ENCODE measurements around the gene TULP4.
A peak's percentile ranks its signal among the peaks of the same experiment; 100 is the strongest.

TULP4 gene

DNA sequence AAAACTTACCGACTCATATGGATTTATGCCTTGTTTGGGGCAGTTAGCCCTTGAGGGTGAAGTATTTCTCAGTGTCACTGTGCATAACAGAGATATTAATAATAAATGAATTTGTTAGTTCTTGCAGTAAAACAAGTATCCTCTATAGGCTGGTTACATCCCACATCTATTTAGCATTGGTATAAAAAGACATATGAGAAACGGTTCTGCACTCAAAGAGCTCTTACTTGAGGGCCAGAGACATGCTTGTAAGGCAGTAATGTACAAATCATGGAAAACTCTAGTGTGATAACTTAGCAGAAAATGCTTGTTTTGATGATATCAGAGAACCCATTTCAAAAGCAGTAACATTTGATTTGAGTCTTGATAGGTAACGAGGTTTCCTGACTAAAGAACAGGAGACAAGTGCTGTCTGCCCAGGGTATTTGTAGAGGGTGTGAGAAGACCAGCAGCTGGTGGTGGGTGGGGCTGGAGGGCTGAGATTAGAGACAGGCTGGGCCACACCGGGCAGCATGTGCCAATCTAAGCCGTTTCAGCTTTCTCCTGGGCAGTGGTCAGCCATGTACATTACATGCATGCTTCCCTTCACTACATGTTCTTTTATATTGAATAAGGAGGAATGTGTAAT, 46.3 kb downstream of the TULP4 start:
- DNase-seq (ENCODE audit: low read depth, low spot score), result no peak

DNA sequence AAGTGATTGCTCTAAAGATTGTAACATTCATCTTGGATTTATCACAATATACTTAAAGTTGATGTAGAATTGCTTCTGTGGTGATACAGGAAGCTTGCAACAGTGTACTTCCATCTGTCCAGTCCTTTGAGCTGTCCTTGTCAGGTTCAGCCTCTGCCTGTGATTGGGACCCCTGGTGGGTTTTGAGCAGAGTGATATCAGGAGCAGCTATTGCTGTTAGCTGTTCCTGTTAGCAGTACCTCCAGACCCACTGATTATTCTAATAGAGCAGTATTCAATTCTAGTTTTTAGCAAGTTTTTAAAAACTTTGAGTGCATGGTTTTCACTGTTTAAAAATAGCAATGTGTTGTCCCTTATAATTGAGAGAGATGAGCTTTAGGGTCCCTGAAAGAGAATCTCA, 48.8 kb downstream of the TULP4 start:
- DNase-seq (ENCODE audit: low read depth, low spot score), result no peak

DNA sequence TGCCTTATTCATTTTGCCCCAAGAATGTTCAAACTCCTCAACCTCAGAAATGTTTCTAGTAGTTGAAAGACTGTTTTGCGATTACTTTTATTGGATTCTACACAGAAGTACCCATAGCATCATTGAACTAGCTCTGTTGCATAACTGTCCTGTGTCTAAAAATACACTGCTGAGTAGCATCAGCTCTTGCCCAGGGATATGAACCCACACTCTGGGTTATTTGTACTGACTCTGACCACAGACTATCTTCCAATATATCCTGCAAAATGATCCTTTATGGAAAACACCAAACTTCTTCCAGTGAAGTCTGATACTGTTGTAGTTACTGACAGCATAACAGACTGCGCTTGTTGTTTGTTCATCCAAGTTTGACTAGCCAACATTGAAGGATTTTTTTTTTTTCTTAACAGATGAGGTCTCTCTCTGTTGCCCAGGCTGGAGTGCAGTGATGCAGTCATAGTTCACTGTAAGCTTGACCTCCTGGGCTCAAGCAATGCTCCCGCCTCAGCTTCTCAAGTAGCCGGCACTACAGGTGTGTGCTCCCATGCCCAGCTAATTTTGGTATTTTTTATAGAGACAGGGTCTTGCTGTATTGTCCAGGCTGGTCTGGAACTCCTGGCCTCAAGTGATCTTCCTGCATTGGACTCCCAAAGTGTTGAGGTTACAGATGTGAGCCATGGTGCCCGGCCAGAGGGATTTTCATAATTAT, 49.9 kb downstream of the TULP4 start:
- DNase-seq (ENCODE audit: low read depth, low spot score), result no peak

DNA sequence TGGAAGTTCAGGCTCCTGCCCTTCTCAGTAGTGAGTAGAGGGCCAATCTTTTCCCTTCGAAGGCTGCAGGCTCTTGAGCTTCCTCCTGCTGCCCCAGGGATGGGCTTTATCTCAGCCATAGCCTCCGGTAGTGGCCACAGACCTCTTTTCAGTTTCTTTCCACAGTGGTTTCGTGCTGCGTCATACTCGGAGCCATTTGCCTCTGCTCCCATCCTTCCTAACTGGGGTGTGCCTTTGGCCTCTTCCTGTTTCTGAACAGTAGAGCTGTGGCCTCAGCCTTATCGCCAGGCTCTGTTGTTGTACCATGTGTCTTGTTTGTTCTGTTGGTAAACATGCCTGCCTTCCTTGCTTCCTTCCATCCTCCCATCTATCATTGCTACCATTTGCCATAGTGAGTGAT, 54.1 kb downstream of the TULP4 start:
- DNase-seq (ENCODE audit: low read depth, low spot score), result no peak

- no peak for DNase-seq (ENCODE audit: low read depth, low spot score)
Measured at GRCh38 chr6:158367816-158368215, 55.6 kb downstream of the TULP4 start.

- DNase-seq (ENCODE audit: low read depth, low spot score), result no peak
Measured at GRCh38 chr6:158369241-158369640, 57.0 kb downstream of the TULP4 start.

DNA sequence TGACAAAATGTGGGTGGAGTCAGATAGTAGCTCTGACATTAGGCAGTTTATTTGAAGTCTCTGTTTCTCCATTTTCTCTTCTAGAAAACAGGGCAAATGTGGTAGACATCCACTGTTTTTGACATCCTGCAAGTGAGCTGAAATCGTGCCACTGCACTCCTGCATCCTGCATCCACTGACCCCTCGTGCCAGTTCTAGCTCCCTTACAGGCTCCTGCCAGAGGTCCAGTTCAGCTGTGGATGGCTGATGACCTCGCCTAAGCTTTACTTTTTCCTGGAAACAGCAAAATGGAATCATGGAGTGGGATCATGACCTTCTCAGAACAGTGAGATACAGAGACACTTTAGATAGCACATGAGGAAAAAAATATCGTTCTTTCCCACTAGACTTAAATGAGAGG, 58.5 kb downstream of the TULP4 start:
- DNase-seq (ENCODE audit: low read depth, low spot score), result no peak

GRCh38 chr6:158371261-158371660, 59.0 kb downstream of the TULP4 start:
- DNase-seq (ENCODE audit: low read depth, low spot score), result no peak

DNA sequence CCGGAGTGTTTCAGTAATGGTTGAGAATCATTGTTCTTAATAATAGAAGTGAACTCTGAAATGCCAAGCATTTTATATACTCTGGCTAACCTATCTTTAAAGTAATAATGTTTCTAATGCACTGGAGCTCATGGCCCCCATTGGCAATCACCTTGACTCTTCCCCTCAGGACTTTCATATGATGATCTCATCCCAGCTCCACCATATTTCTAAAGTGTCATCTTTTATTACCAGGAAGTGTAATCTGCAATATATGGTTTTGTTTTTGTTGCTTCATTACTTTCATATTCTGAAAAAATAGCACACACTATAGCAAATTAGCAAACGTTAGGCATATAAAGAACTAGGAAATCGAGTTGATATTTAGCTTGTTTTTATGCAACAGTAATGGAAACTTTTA, 60.3 kb downstream of the TULP4 start:
- no peak for DNase-seq (ENCODE audit: low read depth, low spot score)

DNA sequence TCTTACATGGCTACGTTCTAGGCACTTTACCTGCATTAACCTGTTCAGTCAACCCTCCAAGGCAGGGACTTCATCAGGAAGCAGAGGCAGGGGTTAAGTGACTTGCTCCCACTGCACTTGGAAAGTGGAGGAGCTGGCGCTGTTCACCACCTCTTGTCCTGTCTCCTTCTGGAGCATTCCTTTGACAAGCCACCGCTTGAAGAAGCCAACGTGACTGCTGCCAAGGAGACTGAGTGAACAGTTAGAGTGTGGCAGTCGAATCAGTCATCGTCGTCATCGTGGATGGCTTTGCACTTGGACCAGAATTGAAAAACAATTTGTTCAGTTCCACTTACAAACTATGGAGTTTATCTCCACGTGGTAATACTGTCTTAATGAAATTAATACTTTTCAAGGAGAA, 60.9 kb downstream of the TULP4 start:
- no peak for DNase-seq (ENCODE audit: low read depth, low spot score)

- DNase-seq (ENCODE audit: low read depth, low spot score), result no peak
Measured at GRCh38 chr6:158374020-158374419, 61.8 kb downstream of the TULP4 start.

DNA sequence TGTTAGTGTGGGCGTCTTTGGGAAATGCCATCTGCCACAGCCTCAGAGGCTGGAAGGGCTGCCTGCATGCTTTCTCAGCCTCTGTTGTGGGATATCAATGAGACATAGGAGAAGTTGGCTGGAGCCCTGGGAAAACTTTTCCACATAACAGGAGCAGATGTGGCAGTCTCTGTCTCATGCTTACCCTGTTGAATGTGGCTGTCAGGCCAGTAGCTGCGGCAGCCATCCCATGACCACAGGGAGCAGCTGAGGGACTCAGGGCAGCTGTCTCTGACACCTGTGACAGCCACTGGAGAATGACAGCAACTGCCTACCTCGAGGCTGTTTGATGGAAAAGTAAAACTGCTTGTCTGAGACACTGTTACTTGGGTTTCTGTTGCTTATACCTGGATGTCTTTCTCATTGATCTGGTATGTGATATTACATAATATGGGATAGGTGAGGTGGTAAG, 64.4 kb downstream of the TULP4 start:
- no peak for DNase-seq (ENCODE audit: low read depth, low spot score)

DNA sequence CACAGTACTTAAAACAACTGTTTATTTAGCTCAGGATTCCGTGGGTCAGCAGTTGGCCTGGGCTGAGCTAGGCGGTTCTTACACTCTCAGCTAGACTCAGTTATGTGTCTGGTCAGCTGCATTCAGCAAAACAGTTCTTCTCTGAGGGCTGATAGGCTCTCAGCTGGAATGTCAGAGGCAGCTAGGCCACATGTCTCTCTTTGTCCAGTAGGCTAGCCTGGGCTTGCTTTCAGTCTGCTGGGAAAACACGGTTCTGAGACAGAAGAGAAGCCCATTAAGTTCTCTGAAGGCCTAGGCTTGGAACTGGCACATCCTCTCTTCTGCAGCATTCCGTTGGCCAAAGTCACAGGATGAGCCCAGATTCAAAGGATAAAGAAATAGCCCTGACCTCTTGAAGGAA, 65.6 kb downstream of the TULP4 start:
- DNase-seq (ENCODE audit: low read depth, low spot score), result peak; percentile 47

GRCh38 chr6:158379336-158379735, 67.1 kb downstream of the TULP4 start:
- no peak for DNase-seq (ENCODE audit: low read depth, low spot score)

GRCh38 chr6:158381214-158381613, 68.9 kb downstream of the TULP4 start:
- no peak for DNase-seq (ENCODE audit: low read depth, low spot score)

- no peak for DNase-seq (ENCODE audit: low read depth, low spot score)
Measured at GRCh38 chr6:158382491-158382890, 70.2 kb downstream of the TULP4 start.

GRCh38 chr6:158383057-158383456, 70.8 kb downstream of the TULP4 start:
- no peak for DNase-seq (ENCODE audit: low read depth, low spot score)

GRCh38 chr6:158383542-158383941, 71.3 kb downstream of the TULP4 start:
- DNase-seq (ENCODE audit: low read depth, low spot score), result no peak

DNA sequence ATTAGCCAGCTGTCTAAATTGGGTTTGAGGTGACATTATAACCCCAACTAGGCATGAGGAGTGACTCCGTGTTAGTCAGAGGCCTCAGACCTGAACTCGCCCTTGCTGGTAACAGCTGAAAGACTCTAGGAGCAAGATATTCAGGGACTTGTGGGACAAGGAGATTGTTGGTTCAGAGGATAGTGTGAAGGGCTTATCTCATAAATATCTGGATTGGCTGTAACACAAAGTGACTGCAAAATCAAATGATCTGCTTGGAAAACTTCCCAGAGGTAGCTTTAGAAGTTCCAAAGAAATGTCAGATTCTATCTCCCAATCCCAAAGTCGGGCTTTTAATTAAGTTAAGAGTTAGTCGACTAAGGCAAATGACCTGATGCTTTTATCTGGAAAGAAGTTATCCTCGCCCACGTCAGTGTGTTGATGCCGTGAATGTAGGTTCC, 72.4 kb downstream of the TULP4 start:
- DNase-seq (ENCODE audit: low read depth, low spot score), result no peak

- no peak for DNase-seq (ENCODE audit: low read depth, low spot score)
Measured at GRCh38 chr6:158387036-158387435, 74.8 kb downstream of the TULP4 start.

GRCh38 chr6:158387578-158387977, 75.3 kb downstream of the TULP4 start:
- no peak for DNase-seq (ENCODE audit: low read depth, low spot score)

- DNase-seq (ENCODE audit: low read depth, low spot score), result no peak
Measured at GRCh38 chr6:158388727-158389126, 76.5 kb downstream of the TULP4 start.

DNA sequence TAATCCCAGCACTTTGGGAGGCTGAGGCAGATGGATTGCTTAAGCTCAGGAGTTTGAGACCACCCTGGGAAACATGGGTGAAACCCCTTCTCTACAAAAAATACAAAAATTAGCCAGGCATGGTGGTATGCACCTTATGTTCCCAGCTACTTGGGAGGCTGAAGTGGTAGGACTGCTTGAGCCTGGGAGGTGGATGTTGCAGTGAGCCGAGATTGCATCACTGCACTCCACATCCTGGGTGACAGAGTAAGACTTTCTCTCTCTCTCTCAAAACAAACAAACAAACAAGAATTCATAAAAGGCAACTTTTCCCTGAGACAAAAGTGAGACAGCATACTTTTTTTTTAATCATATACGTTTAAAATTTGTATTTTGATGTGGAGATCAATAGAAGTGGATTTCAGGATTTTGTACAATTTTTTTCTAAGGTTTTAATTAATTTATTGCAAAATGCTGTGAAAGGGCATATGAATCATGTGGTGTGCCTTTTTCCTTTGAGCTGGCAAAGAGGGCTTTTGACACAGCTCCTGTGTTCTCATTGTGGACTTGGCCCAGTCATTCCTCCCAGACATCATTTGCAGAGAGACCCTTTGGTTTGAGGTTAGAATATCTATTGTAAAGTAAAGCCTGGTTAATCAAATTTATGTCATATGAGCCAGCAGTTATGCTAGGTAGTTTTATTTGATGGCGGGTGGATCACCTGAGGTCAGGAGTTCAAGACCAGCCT, 77.1 kb downstream of the TULP4 start:
- DNase-seq (ENCODE audit: low read depth, low spot score), result no peak
